Omental fat pad (tissue), 4 donors: ENCODE data around the gene PTCSC3. TPM values are rescaled to one million over a fixed set of nuclear protein-coding genes. Genes with fewer than 3 reads are reported as not detected.

Experiments
- ATAC-seq: fragments of 150-250 bp; one replicate; pipeline ENCODE4 v1.9.1; 2016; ENCODE audit warnings: mild to moderate bottlenecking, moderate library complexity; ENCODE audit not compliant: low FRiP score
- DNase-seq: peaks from one replicate; pipeline ENCODE4 v3.0.0-alpha.2; 2019; ENCODE audit warnings: low spot score
- CTCF ChIP-seq, 3 donors: fragments of 450-650 bp; IDR thresholded peaks; one replicate each; pipeline ENCODE4 v1.5.1; 2016 to 2017; ENCODE audit warnings: antibody characterized with exemption in 3 of 3, mild to moderate bottlenecking in 3 of 3, moderate library complexity in 2 of 3
- total RNA-seq, 4 donors: library from RNA; depleted of rRNA; stranded (reverse); fragments of >200 nt; gene quantifications; one replicate each; pipeline ENCODE4 v1.1.0, GENCODE V29; 2016

Gene PTCSC3
- total RNA-seq = not detected

GRCh38 chr14:36176524-36176923 lies at the start of gene PTCSC3:
TSS of gene PTCSC3 (minus strand) at chr14:36176722.
- DNase-seq = no peak
- TF ChIP-seq CTCF (IDR thresholded peaks at IDR 0.05) = no peak
- no peak for ATAC-seq

GRCh38 chr14:36226164-36226563 lies 49.6 kb upstream of the PTCSC3 start:
- ATAC-seq = no peak
- no peak for TF ChIP-seq CTCF (IDR thresholded peaks at IDR 0.05)
- no peak for DNase-seq

DNA sequence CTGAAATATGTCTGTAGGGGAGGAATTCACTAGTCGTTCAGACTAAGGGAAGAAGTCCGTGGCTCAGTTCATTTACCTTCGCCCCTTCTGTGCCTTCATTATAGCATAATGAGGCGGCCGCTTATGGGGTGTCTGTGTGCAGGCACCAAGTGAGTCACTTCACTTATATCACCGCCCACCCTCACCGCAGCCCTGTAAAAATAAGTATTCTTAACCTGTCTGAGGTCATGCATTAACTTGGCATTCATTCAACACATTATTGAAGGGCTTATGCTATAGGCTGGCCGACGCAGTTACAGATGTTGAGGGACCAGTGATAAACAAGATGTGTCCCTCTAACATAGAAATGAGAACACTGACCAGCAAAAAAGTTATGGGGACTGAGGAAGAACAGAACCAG lies 47.7 kb upstream of the PTCSC3 start:
- DNase-seq (no peak), ATAC-seq (no peak)
- TF ChIP-seq CTCF (IDR thresholded peaks at IDR 0.05) = no peak

DNA sequence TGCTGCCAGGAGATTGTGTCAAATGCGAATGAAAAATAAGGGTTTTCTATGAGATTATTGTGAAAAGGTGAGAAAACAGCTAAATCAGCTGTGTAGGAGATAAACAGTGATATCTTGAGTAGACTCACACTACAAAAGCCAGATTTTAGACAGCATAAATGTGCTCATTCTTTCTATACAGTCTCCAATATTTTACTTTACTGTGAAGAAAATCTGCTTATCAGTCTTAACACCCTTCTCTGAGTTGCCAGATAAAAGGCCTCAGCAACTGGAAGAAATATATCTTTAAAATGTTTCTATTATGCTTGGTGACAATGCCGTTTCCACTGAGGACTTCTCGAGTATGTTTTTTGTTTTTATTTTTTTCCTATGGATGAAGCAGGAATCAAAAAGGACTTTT lies 47.0 kb upstream of the PTCSC3 start:
- ATAC-seq (no peak), DNase-seq (no peak)
- no peak for TF ChIP-seq CTCF (IDR thresholded peaks at IDR 0.05)

GRCh38 chr14:36222952-36223468 lies 46.5 kb upstream of the PTCSC3 start:
- no peak for TF ChIP-seq CTCF (IDR thresholded peaks at IDR 0.05)
- DNase-seq (no peak), ATAC-seq (no peak)

DNA sequence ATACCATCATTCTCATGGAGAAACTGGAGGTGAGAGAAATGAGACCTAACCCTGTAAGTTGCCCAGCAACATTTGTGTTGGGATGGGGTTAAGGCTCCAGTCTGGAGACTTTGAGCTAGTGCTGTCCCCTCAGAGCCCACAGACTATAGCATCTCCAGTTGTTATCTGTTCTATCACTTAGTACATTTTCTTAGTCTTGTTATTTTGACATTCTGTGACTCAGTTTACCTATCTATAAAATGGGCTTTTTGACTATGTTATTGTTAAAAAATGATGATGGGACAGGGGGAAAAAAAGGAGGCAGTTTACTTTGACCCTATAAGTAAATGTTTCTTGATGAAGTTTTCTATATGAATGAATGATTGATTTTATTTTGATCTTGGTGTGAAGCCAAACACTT lies 45.8 kb upstream of the PTCSC3 start:
- TF ChIP-seq CTCF (IDR thresholded peaks at IDR 0.05) = no peak
- ATAC-seq = no peak
- no peak for DNase-seq

DNA sequence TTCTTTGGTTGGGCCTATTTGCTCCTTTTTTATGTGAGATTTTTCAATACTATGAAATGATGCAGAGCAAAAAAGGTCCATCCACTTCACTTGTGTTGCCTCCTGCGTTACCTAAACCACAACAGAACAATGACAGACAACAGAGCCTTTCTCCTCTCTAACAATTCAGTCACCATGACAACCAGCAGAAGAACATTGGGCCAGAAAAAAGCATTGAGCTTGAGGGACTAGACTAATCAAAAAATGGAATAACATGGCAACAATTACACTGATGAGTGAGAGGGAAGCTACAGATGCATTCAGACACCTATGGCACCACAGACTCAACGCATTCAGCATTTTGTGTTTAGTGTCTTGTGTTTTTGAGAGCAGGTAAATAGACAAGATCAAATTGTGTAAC lies 44.6 kb upstream of the PTCSC3 start:
- no peak for TF ChIP-seq CTCF (IDR thresholded peaks at IDR 0.05)
- ATAC-seq (no peak), DNase-seq (no peak)
